GM12878 (cell line): Measurements from ENCODE around the gene MYT1.

Experiments
- CHD2 ChIP-seq: IDR thresholded peaks from 2 replicates; pipeline ENCODE4 v1.6.1; 2011; ENCODE audit warnings: low read depth, low read length, improper control_type of control experiment, borderline replicate concordance
- TF ChIP-seq, protein P1 (sequence below), 3 experiments: IDR thresholded peaks in 2 of 3; conservative IDR thresholded peaks in 1 of 3; 2 replicates each; pipeline ENCODE4 v1.5.1; 2011; ENCODE audit warnings: low read depth in 3 of 3, low read length in 3 of 3, mild to moderate bottlenecking in 3 of 3, control low read depth in 2 of 3, moderate library complexity in 2 of 3, inconsistent platforms in 1 of 3, mixed read lengths in 1 of 3; ENCODE audit not compliant: control insufficient read depth in 2 of 3, insufficient read depth in 1 of 3; ENCODE audit errors: extremely low read depth in 1 of 3

DNA sequence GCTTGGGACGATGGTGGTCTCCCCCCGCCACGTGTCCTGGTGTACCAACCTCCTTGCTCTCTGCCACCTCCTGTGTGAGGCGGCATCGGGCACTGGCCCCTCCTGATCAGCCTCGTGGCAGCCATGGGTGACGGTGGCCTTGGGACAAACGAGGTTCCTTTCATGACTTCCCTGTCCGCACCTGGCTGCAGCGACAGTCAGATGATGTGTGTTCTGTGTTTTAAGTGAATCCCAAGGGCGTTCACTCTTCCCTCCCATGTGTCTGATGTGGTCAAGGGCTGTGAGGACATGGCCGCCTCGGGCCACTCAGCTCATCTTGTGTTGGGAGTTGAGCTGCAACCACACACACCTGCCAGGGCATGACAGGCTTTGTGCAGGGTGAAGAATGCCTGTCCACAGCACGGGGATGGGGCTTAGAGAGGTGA is 60.9 kb downstream of the MYT1 start:
- TF ChIP-seq, protein P1, sequence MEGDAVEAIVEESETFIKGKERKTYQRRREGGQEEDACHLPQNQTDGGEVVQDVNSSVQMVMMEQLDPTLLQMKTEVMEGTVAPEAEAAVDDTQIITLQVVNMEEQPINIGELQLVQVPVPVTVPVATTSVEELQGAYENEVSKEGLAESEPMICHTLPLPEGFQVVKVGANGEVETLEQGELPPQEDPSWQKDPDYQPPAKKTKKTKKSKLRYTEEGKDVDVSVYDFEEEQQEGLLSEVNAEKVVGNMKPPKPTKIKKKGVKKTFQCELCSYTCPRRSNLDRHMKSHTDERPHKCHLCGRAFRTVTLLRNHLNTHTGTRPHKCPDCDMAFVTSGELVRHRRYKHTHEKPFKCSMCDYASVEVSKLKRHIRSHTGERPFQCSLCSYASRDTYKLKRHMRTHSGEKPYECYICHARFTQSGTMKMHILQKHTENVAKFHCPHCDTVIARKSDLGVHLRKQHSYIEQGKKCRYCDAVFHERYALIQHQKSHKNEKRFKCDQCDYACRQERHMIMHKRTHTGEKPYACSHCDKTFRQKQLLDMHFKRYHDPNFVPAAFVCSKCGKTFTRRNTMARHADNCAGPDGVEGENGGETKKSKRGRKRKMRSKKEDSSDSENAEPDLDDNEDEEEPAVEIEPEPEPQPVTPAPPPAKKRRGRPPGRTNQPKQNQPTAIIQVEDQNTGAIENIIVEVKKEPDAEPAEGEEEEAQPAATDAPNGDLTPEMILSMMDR (IDR thresholded peaks at IDR 0.05 in 2 of 3, conservative IDR thresholded peaks at IDR 0.05 in 1 of 3; ENCODE audit: control insufficient read depth in 2 of 3, extremely low read depth in 1 of 3, insufficient read depth in 1 of 3, low read depth in 3 of 3, low read length in 3 of 3) = no peak
- TF ChIP-seq CHD2 = no peak
